IMR-90 (cell line): ENCODE measurements around the gene HS3ST6. TPM values are rescaled to one million over a fixed set of nuclear protein-coding genes. Genes with fewer than 3 reads are reported as not detected.

Experiments used
- ATAC-seq: fragments of 200-7000 bp; cut with Tn5 transposase; 2 replicates; pipeline ENCODE4 v1.9.1; 2020; ENCODE audit warnings: low read depth, mild to moderate bottlenecking, moderate library complexity
- BruUV-seq: library from RNA; stranded (reverse); fragments of 400-500 nt; replicated peaks from 2 replicates; lab custom pipeline; 2021; lab: Mats Ljungman, UMichigan
- CTCF ChIA-PET: fragments of 300-600 bp; formaldehyde crosslinking; extraction: SDS; loops from one replicate; lab custom pipeline; 2021; ENCODE audit warnings: antibody characterized with exemption; lab: Yijun Ruan, JAX
- POLR2A ChIA-PET: fragments of 300-600 bp; sonication (Branson Sonifier 250); formaldehyde crosslinking; loops from one replicate; lab custom pipeline; 2022; ENCODE audit warnings: antibody characterized with exemption; ENCODE audit not compliant: unreplicated experiment; lab: Charles Lee
- DNase-seq: peaks from one replicate; pipeline ENCODE4 v3.0.0; 2013
- H2AFZ ChIP-seq: replicated peaks from 2 replicates; pipeline ENCODE3; 2013; ENCODE audit warnings: low read length, mild to moderate bottlenecking; ENCODE audit not compliant: poor library complexity
- H2AK5ac ChIP-seq: 2 replicates; pipeline ENCODE4 v1.6.1; 2013; ENCODE audit warnings: low read depth, low read length, inconsistent platforms
- H2AK9ac ChIP-seq: replicated peaks from 2 replicates; pipeline ENCODE3; 2013; ENCODE audit warnings: mild to moderate bottlenecking, low read depth, low read length, moderate library complexity; ENCODE audit not compliant: poor library complexity
- H2BK120ac ChIP-seq: 2 replicates; pipeline ENCODE4 v1.6.1; 2013; ENCODE audit warnings: low read depth, low read length, inconsistent platforms
- H2BK15ac ChIP-seq: 3 replicates; pipeline ENCODE4 v1.6.1; 2013; ENCODE audit warnings: low read depth, low read length, inconsistent platforms
- H2BK20ac ChIP-seq: 2 replicates; pipeline ENCODE4 v1.6.1; 2013; ENCODE audit warnings: low read depth, mild to moderate bottlenecking, inconsistent platforms, low read length, moderate library complexity
- H2BK5ac ChIP-seq: 2 replicates; pipeline ENCODE4 v1.6.1; 2013; ENCODE audit warnings: mild to moderate bottlenecking, low read depth, low read length, inconsistent platforms; ENCODE audit not compliant: poor library complexity, severe bottlenecking
- H3K14ac ChIP-seq: replicated peaks from 2 replicates; pipeline ENCODE4 v1.6.1; 2013; ENCODE audit warnings: low read depth, low read length, inconsistent platforms
- H3K18ac ChIP-seq: 2 replicates; pipeline ENCODE4 v1.6.1; 2013; ENCODE audit warnings: low read depth, low read length, control low read depth
- H3K23ac ChIP-seq: 2 replicates; pipeline ENCODE4 v1.6.1; 2013; ENCODE audit warnings: low read depth, low read length, inconsistent platforms
- H3K27ac ChIP-seq: 2 replicates; pipeline ENCODE4 v1.5.1; 2013; ENCODE audit warnings: mild to moderate bottlenecking, control low read depth, low read length; ENCODE audit not compliant: insufficient read depth
- H3K27me3 ChIP-seq: 2 replicates; pipeline ENCODE4 v1.6.1; 2013; ENCODE audit warnings: low read length; ENCODE audit not compliant: control insufficient read depth, insufficient read depth
- H3K36me3 ChIP-seq: 2 replicates; pipeline ENCODE4 v1.6.1; 2013; ENCODE audit warnings: low read length, mixed read lengths; ENCODE audit not compliant: control insufficient read depth, insufficient read depth
- H3K4ac ChIP-seq: 2 replicates; pipeline ENCODE4 v1.6.1; 2013; ENCODE audit warnings: low read depth, low read length, inconsistent platforms
- H3K4me1 ChIP-seq: 2 replicates; pipeline ENCODE4 v1.6.1; 2013; ENCODE audit warnings: low read length, mixed read lengths; ENCODE audit not compliant: control insufficient read depth, insufficient read depth
- H3K4me2 ChIP-seq: 2 replicates; pipeline ENCODE4 v1.6.1; 2013; ENCODE audit warnings: low read depth, mild to moderate bottlenecking, control low read depth, low read length, moderate library complexity
- H3K4me3 ChIP-seq: 2 replicates; pipeline ENCODE4 v1.5.1; 2013; ENCODE audit warnings: low read depth, mild to moderate bottlenecking, control low read depth, low read length, moderate library complexity; ENCODE audit not compliant: insufficient read depth
- H3K56ac ChIP-seq: 2 replicates; pipeline ENCODE4 v1.6.1; 2013; ENCODE audit warnings: low read length, inconsistent platforms; ENCODE audit not compliant: insufficient read depth; ENCODE audit errors: extremely low read depth
- H3K79me1 ChIP-seq, 2 experiments: 2 replicates each; pipeline ENCODE4 v1.6.1; 2013; ENCODE audit warnings: low read length in 2 of 2, inconsistent platforms in 1 of 2, low read depth in 1 of 2
- H3K9ac ChIP-seq: 2 replicates; pipeline ENCODE4 v1.6.1; 2013; ENCODE audit warnings: low read depth, low read length, control low read depth
- H3K9me1 ChIP-seq: 2 replicates; pipeline ENCODE4 v1.6.1; 2013; ENCODE audit warnings: low read length, inconsistent platforms; ENCODE audit not compliant: insufficient read depth
- H3K9me3 ChIP-seq: 2 replicates; pipeline ENCODE4 v1.6.1; 2013; ENCODE audit warnings: low read length; ENCODE audit not compliant: control insufficient read depth, insufficient read depth
- H4K20me1 ChIP-seq: 2 replicates; pipeline ENCODE4 v1.6.1; 2013; ENCODE audit warnings: low read length, inconsistent platforms; ENCODE audit not compliant: insufficient read depth
- H4K5ac ChIP-seq: 2 replicates; pipeline ENCODE4 v1.6.1; 2013; ENCODE audit warnings: mild to moderate bottlenecking, low read depth, low read length, control low read depth
- H4K8ac ChIP-seq, 2 experiments: 2 replicates each; pipeline ENCODE4 v1.6.1; 2013; ENCODE audit warnings: low read depth in 2 of 2, low read length in 2 of 2, control low read depth in 1 of 2, inconsistent platforms in 1 of 2
- H4K91ac ChIP-seq: 2 replicates; pipeline ENCODE4 v1.6.1; 2013; ENCODE audit warnings: low read depth, low read length, inconsistent platforms; ENCODE audit not compliant: insufficient read depth
- MAZ ChIP-seq: IDR thresholded peaks from 2 replicates; pipeline ENCODE4 v1.6.1; 2012; ENCODE audit warnings: low read depth, mild to moderate bottlenecking, low read length, improper control_type of control experiment, moderate library complexity, borderline replicate concordance
- MXI1 ChIP-seq: IDR thresholded peaks from 2 replicates; pipeline ENCODE4 v1.6.1; 2012; ENCODE audit warnings: low read depth, mild to moderate bottlenecking, low read length, moderate library complexity, borderline replicate concordance
- POLR2A ChIP-seq: IDR thresholded peaks from 2 replicates; pipeline ENCODE4 v1.6.1; 2012; ENCODE audit warnings: mild to moderate bottlenecking, low read depth, low read length
- RAD21 ChIP-seq: IDR thresholded peaks from 2 replicates; pipeline ENCODE4 v1.6.1; 2012; ENCODE audit warnings: low read length, improper control_type of control experiment
- RFX5 ChIP-seq: IDR thresholded peaks from 2 replicates; pipeline ENCODE4 v1.8.0; 2012; ENCODE audit warnings: low read depth, mild to moderate bottlenecking, low read length, moderate library complexity
- USF2 ChIP-seq: fragments of 150-350 bp; IDR thresholded peaks from 2 replicates; pipeline ENCODE4 v1.6.1; 2017; ENCODE audit warnings: mild to moderate bottlenecking, antibody characterized with exemption, low read length, low read depth
- WGBS, 2 experiments: methylation state at CpG; one replicate each; pipeline versions ENCODE4 v1.1.5 to v1.1.7; 2013; ENCODE audit warnings: missing lambda C conversion rate in 2 of 2; ENCODE audit not compliant: insufficient read length in 1 of 2; ENCODE audit errors: extremely low coverage in 2 of 2; 5-methylcytosine and 5-hydroxymethylcytosine counted together
- dilution Hi-C: fragments of 300-500 bp; cut with HindIII; formaldehyde crosslinking; loops from one replicate; pipeline ENCODE4 v1.14.3; 2018; ENCODE audit warnings: low sequenced_read_pairs; ENCODE audit not compliant: unreplicated experiment
- in situ Hi-C: fragments of 300-500 bp; cut with MboI; formaldehyde crosslinking; loops from 3 replicates; pipeline ENCODE4 v1.14.3; 2019; ENCODE audit warnings: low sequenced_read_pairs, inconsistent platforms, mixed read lengths
- intact Hi-C: fragments of 100-400 bp; cut with micrococcal nuclease; formaldehyde crosslinking; loops from 2 replicates; pipeline ENCODE4 v1.10.0; 2022
- polyA plus RNA-seq, 3 experiments: library from polyadenylated mRNA; depleted of rRNA; stranded (reverse); fragments of >200 nt; gene quantifications; 2 replicates each; pipeline ENCODE4 v1.2.3, GENCODE V29; 2012; ENCODE audit warnings: low replicate concordance in 1 of 3
- total RNA-seq: library from RNA; depleted of rRNA; stranded (reverse); fragments of >200 nt; gene quantifications from 2 replicates; pipeline ENCODE4 v1.2.3, GENCODE V29; 2012
- TF ChIP-seq, protein P1 (sequence below): conservative IDR thresholded peaks from 2 replicates; pipeline ENCODE4 v1.5.1; 2012; ENCODE audit warnings: mild to moderate bottlenecking, low read depth, low read length, improper control_type of control experiment

Gene HS3ST6
- total and polyA plus RNA-seq, 2 of the 4 experiments (the other 2 are of a cell fraction) = not detected

GRCh38 chr16:1942810-1943726, 24.9 kb upstream of the HS3ST6 start, which contains the start of gene MSRB1:
Gene MSRB1, minus strand, starts transcription at chr16:1943199. Its CDS starts 43 bp downstream, at chr16:1943156.
- intact Hi-C loops (no loop called here), in situ Hi-C loops (no loop called here), dilution Hi-C loops (no loop called here)
- Histone ChIP-seq H3K14ac (peak within 1 kb of the TSS; percentile 12), H3K9me1 (no peaks in the 10 kb centered on the region), H4K5ac (peak within 1 kb of the TSS; percentile 61), H3K4me3 (peak within 1 kb of the TSS; percentile 83), H3K9me3 (no peaks in the 10 kb centered on the region), H4K8ac (peak within 1 kb of the TSS; percentile 87 to 89), H3K23ac (peak within 1 kb of the TSS; percentile 47; the same call in 1 of the 2 replicates), H3K4ac (peak within 1 kb of the TSS; percentile 6; the same call in 1 of the 2 replicates), H2BK20ac (no peak within 1 kb of the TSS), H4K20me1 (no peaks in the 10 kb centered on the region), H2BK120ac (no peak within 1 kb of the TSS), H3K18ac (no peak within 1 kb of the TSS), H3K4me1 (peaks cover 5% of the 10 kb centered on the region; the same call in 1 of the 2 replicates), H2AK9ac (peak within 1 kb of the TSS; percentile 35), H3K56ac (no peak within 1 kb of the TSS), H2BK15ac (no peak within 1 kb of the TSS), H3K4me2 (peak within 1 kb of the TSS; percentile 78), H3K27me3 (no peaks in the 10 kb centered on the region), H3K9ac (peak within 1 kb of the TSS; percentile 64), H3K36me3 (peaks cover 16% of the 10 kb centered on the region), H3K79me1 (peaks cover 9 to 13% of the 10 kb centered on the region in 2 experiments; a peak in 3 of 4 replicates), H2AK5ac (peak within 1 kb of the TSS; percentile 25; the same call in 1 of the 2 replicates), H3K27ac (peak within 1 kb of the TSS; percentile 22; the same call in 1 of the 2 replicates), H2AFZ (peak within 1 kb of the TSS; percentile 95), H4K91ac (no peak within 1 kb of the TSS; the same call in 1 of the 2 replicates), H2BK5ac (no peak within 1 kb of the TSS)
- peak; percentile 99 for ATAC-seq
- TF ChIP-seq RAD21 = no peak
- peak; percentile 48; the same call in 1 of the 2 replicates for TF ChIP-seq MXI1
- TF ChIP-seq, protein P1, sequence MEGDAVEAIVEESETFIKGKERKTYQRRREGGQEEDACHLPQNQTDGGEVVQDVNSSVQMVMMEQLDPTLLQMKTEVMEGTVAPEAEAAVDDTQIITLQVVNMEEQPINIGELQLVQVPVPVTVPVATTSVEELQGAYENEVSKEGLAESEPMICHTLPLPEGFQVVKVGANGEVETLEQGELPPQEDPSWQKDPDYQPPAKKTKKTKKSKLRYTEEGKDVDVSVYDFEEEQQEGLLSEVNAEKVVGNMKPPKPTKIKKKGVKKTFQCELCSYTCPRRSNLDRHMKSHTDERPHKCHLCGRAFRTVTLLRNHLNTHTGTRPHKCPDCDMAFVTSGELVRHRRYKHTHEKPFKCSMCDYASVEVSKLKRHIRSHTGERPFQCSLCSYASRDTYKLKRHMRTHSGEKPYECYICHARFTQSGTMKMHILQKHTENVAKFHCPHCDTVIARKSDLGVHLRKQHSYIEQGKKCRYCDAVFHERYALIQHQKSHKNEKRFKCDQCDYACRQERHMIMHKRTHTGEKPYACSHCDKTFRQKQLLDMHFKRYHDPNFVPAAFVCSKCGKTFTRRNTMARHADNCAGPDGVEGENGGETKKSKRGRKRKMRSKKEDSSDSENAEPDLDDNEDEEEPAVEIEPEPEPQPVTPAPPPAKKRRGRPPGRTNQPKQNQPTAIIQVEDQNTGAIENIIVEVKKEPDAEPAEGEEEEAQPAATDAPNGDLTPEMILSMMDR = no peak
- TF ChIP-seq USF2 = no peak
- peak; percentile 72 for TF ChIP-seq POLR2A
- TF ChIP-seq MAZ = peak; percentile 70; the same call in 1 of the 2 replicates
- TF ChIP-seq RFX5 = no peak
- no TSS peak for BruUV-seq
- 2% methylated on average over 21 of the region's 77 CpGs; no CpG with 5 or more reads in 1 of the 2 experiments for WGBS, 2 experiments
- ChIA-PET CTCF (interaction anchor here (0.7 to 1.3 kb wide), 3 partner anchors 9 to 130 kb away, joined by 3 to 4 read pairs (median 3); no protein-coding TSS in a partner anchor), POLR2A (no interaction called here)
- peak; percentile 96 for DNase-seq
